Measurements from ENCODE around the gene SLC12A9. TPM values are rescaled to one million over a fixed set of nuclear protein-coding genes. Genes with fewer than 3 reads are reported as not detected.

Gene SLC12A9
- total and polyA plus RNA-seq, 4 experiments from 2014 or later = 7.0 to 64.6 (median 36.4) TPM

DNA sequence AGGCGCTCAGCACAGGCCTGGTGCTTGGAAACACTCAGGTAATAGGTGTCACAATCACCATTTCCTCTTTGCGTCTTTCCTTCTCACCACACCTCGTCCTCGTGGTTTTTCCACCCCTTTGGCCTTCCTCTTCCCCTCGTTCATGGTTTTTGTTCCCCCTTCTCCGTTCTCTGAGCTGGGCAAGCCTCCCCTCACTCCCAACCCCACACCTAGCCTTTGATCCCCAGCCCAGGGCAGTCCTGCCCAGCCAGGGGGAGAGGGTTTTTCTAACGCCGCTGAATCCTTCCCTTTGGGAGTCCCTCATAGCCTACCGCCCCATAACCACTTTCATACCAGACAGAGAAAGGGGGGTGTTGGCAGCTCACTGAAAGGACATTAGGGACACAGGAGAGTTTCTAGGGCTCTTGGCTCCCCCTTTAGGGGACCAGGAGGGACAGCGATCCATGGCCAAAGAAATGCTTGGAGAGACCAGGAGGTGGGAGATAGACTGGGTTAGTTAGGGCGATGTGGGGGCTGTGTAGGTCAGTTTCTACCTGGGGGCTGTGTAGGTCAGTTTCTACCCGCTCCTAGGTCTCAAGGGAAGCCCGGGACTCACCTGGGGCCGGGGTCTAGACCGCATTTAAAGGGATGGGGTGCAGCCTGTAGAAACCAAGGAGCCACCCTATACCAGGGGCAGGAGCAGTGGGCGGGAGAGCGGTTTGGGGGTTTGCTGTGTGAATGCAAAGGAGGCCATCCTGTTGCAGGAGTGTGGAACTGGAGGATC is 26.6 kb upstream of the SLC12A9 start:
- Mint-ChIP-seq H3K4me1 (peaks cover 14 to 25% (median 21%) of the 10 kb centered on the region in 4 donors), H3K27me3 (peaks cover 25 to 28% of the 10 kb centered on the region in 2 donors), H3K4me3 (peak overlapping the region; percentile 68 to 89 (median 74)), H3K36me3 (peaks cover 0 to 4% of the 10 kb centered on the region in 2 donors), H3K9me3 (peaks cover 0 to 6% (median 0%) of the 10 kb centered on the region in 8 donors), H3K27ac (no peak overlapping the region)
- H3K4me3 ChIP-seq (ENCODE audit: low read length in 2 of 2) = no peak overlapping the region
- DNase-seq = no peak
- H3K4me1 ChIP-seq (ENCODE audit: insufficient read depth, low read length) = peaks cover 13% of the 10 kb centered on the region
- CTCF ChIA-PET (ENCODE audit: partially characterized antibody) = no interaction called here
- no peaks in the 10 kb centered on the region for H3K9me3 ChIP-seq (ENCODE audit: control insufficient read depth in 1 of 2, low read length in 2 of 2)
- H3K27me3 ChIP-seq (ENCODE audit: insufficient read depth, low read length) = peaks cover 4% of the 10 kb centered on the region
- H3K27ac ChIP-seq (ENCODE audit: low read depth, low read length) = no peak overlapping the region
- POLR2A ChIA-PET (ENCODE audit: partially characterized antibody) = no interaction called here
- H3K36me3 ChIP-seq (ENCODE audit: insufficient read depth, low read length) = no peaks in the 10 kb centered on the region
- intact Hi-C loops (cut with micrococcal nuclease) = no loop called here

DNA sequence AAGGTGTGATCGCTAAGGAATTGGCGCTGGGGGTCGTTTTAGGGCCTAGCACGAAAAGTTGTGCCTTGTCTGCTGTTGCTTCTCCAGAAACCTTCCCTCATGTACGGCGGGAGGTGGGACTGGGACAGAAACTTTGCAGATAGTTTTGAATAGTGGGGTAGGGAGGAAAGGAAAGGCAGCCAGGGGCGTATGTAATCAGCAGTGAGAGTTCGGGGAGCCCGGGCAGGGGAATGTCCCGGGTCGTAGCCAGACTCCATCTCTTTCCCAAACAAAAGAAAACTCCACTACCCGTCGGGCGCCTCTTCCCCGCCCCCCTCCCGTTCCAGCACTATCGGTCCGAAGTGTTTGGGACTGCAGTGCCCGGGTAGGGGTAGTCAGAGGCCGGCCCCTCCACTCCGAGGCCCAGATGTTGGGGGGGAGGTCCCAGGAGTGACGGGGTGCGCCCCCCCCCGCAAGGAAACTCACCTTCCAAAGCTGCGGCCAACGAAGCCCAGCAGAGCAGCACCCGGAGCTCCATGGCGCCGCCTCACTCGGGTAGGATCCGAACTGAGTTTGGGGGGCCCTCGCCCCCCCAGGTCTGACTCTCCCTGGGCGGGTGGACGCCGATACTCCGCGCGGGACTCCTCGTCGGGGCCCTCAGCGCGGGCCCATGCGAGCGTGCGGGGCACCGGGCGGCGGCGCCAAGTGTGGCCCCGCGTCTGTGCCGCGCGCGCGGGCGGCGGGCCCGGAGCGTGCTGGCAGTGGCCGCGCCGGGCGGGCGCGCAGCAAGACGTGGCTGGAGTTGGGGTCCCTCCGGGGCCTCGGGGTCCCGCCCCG is 25.8 kb upstream of the SLC12A9 start:
- Mint-ChIP-seq H3K4me1 (peaks cover 14 to 25% (median 21%) of the 10 kb centered on the region in 4 donors), H3K4me3 (peak overlapping the region; percentile 68 to 89 (median 74)), H3K36me3 (peaks cover 0 to 4% of the 10 kb centered on the region in 2 donors), H3K9me3 (peaks cover 0 to 8% (median 0%) of the 10 kb centered on the region in 8 donors), H3K27ac (peak overlapping the region in 1 of 7 donors; percentile 48), H3K27me3 (peaks cover 25 to 29% of the 10 kb centered on the region in 2 donors)
- ChIA-PET CTCF (ENCODE audit: partially characterized antibody) (no interaction called here), POLR2A (ENCODE audit: partially characterized antibody) (interaction anchor here (0.7 to 1.2 kb wide), 2 partner anchors 16 to 810 kb away, joined by 3 read pairs; no protein-coding TSS in a partner anchor)
- Histone ChIP-seq H3K4me3 (ENCODE audit: low read length in 2 of 2) (no peak overlapping the region), H3K27me3 (ENCODE audit: insufficient read depth, low read length) (peaks cover 4% of the 10 kb centered on the region), H3K4me1 (ENCODE audit: insufficient read depth, low read length) (peaks cover 13% of the 10 kb centered on the region), H3K9me3 (ENCODE audit: control insufficient read depth in 1 of 2, low read length in 2 of 2) (no peaks in the 10 kb centered on the region), H3K27ac (ENCODE audit: low read depth, low read length) (no peak overlapping the region), H3K36me3 (ENCODE audit: insufficient read depth, low read length) (no peaks in the 10 kb centered on the region)
- no peak for DNase-seq
- intact Hi-C loops (cut with micrococcal nuclease) = no loop called here

DNA sequence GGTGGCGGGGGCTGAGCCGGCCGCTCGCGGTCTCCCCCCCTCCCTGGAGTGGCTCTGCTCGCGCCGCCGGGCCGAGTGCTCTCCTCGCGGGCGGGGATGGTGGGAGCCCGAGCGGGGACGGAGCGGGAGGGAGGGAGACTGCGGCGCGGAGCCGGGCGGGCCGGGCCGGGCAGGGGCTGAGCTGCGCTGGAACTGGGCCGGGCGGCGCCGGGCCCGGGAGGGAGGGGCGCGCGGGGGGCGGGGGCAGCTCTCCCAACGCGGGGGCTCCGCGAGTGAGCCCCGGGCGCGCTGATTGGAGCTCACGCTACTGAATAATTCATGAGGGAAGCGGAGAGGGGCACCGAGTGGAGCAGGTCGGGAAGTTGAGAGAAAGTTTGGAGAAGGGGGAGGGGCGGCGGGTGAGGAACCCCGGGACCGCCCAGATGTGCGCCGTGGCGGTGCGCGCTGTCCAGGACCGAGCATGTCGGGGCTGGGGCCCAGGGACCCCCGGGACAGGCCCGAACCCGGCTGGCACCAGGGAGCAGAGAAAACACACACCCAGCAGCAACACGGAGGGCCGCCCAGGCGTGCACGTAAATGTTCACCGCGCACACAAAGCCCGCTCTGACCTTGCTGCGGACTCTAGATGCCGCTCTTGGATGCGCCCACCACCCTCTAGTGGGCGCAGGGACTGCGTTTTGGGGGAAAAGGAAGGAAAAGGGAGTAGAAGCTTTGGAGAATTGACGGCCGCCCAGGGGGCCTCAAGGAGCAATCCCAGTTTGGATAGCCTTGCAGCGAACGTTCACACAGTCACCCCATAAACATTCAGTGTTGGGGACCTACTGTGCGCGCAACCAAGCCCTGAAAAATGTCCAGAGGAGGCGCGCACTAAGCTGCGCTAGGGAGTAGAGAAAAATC is 24.9 kb upstream of the SLC12A9 start, which contains the start of gene EPHB4:
EPHB4 (minus strand) TSS at position 194 of the 897 bp plus-strand sequence. CDS start 493 bp downstream, outside the sequence.
- POLR2A ChIA-PET (ENCODE audit: partially characterized antibody) = interaction anchor here (0.7 to 1.2 kb wide), 2 partner anchors 16 to 811 kb away, joined by 3 read pairs; no protein-coding TSS in a partner anchor
- Mint-ChIP-seq H3K27ac (peak within 1 kb of the TSS in 3 of 7 donors; percentile 8 to 53 (median 48)), H3K4me3 (peak within 1 kb of the TSS; percentile 68 to 89 (median 77)), H3K9me3 (peaks cover 0 to 8% (median 0%) of the 10 kb centered on the region in 8 donors), H3K36me3 (peaks cover 0 to 4% of the 10 kb centered on the region in 2 donors), H3K4me1 (peaks cover 14 to 25% (median 21%) of the 10 kb centered on the region in 4 donors), H3K27me3 (peaks cover 25 to 30% of the 10 kb centered on the region in 2 donors)
- Histone ChIP-seq H3K4me1 (ENCODE audit: insufficient read depth, low read length) (peaks cover 13% of the 10 kb centered on the region), H3K36me3 (ENCODE audit: insufficient read depth, low read length) (no peaks in the 10 kb centered on the region), H3K4me3 (ENCODE audit: low read length in 2 of 2) (peak within 1 kb of the TSS in 1 of 2 donors; percentile 57), H3K27ac (ENCODE audit: low read depth, low read length) (no peak within 1 kb of the TSS), H3K9me3 (ENCODE audit: control insufficient read depth in 1 of 2, low read length in 2 of 2) (no peaks in the 10 kb centered on the region), H3K27me3 (ENCODE audit: insufficient read depth, low read length) (peaks cover 4% of the 10 kb centered on the region)
- intact Hi-C loops (cut with micrococcal nuclease) = no loop called here
- CTCF ChIA-PET (ENCODE audit: partially characterized antibody) = no interaction called here
- DNase-seq = no peak

DNA sequence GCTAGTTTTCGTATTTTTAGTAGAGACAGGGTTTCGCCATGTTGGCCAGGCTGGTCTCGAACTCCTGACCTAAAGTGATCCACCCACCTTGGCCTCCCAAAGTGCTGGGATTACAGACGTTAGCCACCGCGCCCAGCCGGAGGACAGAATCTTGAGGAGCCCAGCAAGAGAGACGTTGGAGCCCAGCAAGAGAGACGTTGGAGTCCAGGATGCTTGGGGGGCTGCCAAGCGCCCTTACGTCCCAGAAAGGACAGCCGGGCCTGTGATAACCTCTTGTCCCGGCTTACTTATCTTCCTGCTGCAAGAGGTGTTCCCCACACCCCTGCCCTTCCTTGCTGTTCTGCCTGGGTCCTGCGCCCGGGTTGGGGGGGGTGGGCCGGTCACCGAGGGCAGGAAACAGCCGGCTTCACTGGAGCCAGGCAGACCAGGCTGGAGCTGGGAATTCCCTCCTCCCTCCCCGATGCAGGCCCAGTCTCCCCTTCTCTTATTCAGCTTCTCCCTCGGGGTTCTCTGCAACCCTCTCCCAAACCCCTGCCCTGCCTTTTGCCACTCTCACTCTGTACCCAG is 23.3 kb upstream of the SLC12A9 start:
- peak overlapping the region in 1 of 8 donors; percentile 22 for H3K4me3 Mint-ChIP-seq
- H3K4me1 ChIP-seq (ENCODE audit: insufficient read depth, low read length) = peaks cover 13% of the 10 kb centered on the region
- peaks cover 0 to 4% of the 10 kb centered on the region in 2 donors for H3K36me3 Mint-ChIP-seq
- ChIA-PET POLR2A (ENCODE audit: partially characterized antibody) (no interaction called here), CTCF (ENCODE audit: partially characterized antibody) (no interaction called here)
- no peak overlapping the region for H3K27ac ChIP-seq (ENCODE audit: low read depth, low read length)
- H3K4me1 Mint-ChIP-seq = peaks cover 14 to 29% (median 21%) of the 10 kb centered on the region in 4 donors
- H3K9me3 Mint-ChIP-seq = peaks cover 0 to 8% (median 0%) of the 10 kb centered on the region in 8 donors
- no peak overlapping the region for H3K27ac Mint-ChIP-seq
- no peak for DNase-seq
- intact Hi-C loops (cut with micrococcal nuclease) = no loop called here
- no peaks in the 10 kb centered on the region for H3K9me3 ChIP-seq (ENCODE audit: control insufficient read depth in 1 of 2, low read length in 2 of 2)
- no peak overlapping the region for H3K4me3 ChIP-seq (ENCODE audit: low read length in 2 of 2)
- peaks cover 4% of the 10 kb centered on the region for H3K27me3 ChIP-seq (ENCODE audit: insufficient read depth, low read length)
- H3K36me3 ChIP-seq (ENCODE audit: insufficient read depth, low read length) = no peaks in the 10 kb centered on the region
- H3K27me3 Mint-ChIP-seq = peaks cover 22 to 28% of the 10 kb centered on the region in 2 donors

DNA sequence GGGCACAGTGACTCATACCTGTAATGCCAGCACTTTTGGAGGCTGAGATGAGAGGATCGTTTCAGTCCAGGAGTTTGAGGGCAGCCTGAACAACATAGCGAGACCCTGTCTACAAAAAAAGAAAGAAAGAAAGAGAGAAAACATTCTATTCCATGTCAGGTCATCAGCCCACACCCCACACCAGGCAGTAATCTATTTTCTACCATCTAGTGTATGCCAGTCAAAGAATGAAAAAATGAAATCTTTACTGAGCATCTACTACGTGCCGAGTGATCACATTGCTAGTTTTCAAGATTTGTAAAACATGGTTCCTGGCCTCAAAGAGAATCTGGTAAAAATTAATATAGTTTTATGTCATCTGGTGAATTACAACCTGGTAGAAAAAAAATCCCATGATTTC is 22.1 kb upstream of the SLC12A9 start:
- Histone ChIP-seq H3K27ac (ENCODE audit: low read depth, low read length) (no peak overlapping the region), H3K4me1 (ENCODE audit: insufficient read depth, low read length) (peaks cover 13% of the 10 kb centered on the region), H3K27me3 (ENCODE audit: insufficient read depth, low read length) (peaks cover 4% of the 10 kb centered on the region), H3K9me3 (ENCODE audit: control insufficient read depth in 1 of 2, low read length in 2 of 2) (no peaks in the 10 kb centered on the region), H3K36me3 (ENCODE audit: insufficient read depth, low read length) (no peaks in the 10 kb centered on the region), H3K4me3 (ENCODE audit: low read length in 2 of 2) (no peak overlapping the region)
- peaks cover 14 to 30% (median 20%) of the 10 kb centered on the region in 4 donors for H3K4me1 Mint-ChIP-seq
- no peak overlapping the region for H3K4me3 Mint-ChIP-seq
- no peak for DNase-seq
- POLR2A ChIA-PET (ENCODE audit: partially characterized antibody) = no interaction called here
- peaks cover 0 to 8% (median 0%) of the 10 kb centered on the region in 8 donors for H3K9me3 Mint-ChIP-seq
- CTCF ChIA-PET (ENCODE audit: partially characterized antibody) = no interaction called here
- H3K27ac Mint-ChIP-seq = no peak overlapping the region
- peaks cover 0 to 2% of the 10 kb centered on the region in 2 donors for H3K36me3 Mint-ChIP-seq
- H3K27me3 Mint-ChIP-seq = peaks cover 20 to 26% of the 10 kb centered on the region in 2 donors
- intact Hi-C loops (cut with micrococcal nuclease) = no loop called here

DNA sequence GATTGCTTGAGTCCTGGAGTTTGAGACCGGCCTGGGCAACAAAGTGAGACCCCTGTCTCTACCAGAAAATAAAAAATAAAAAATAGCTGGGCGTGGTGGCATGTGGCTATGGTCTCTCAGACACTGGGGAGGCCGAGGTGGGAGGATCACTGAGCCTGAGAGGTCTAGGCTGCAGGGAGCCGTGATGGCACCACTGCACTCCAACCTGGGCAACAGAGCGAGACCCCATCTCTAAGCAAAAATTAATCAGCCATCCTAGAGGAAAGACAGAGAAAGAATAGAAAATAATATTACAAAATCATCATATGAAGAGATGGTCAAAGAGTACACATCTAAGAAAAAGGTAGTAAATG is 20.3 kb upstream of the SLC12A9 start:
- Mint-ChIP-seq H3K4me1 (peaks cover 7 to 29% (median 12%) of the 10 kb centered on the region in 4 donors), H3K4me3 (no peak overlapping the region), H3K27me3 (peaks cover 9 to 15% of the 10 kb centered on the region in 2 donors), H3K36me3 (no peaks in the 10 kb centered on the region), H3K9me3 (peaks cover 0 to 2% (median 0%) of the 10 kb centered on the region in 8 donors), H3K27ac (peak overlapping the region in 1 of 7 donors; percentile 17)
- Histone ChIP-seq H3K9me3 (ENCODE audit: control insufficient read depth in 1 of 2, low read length in 2 of 2) (no peaks in the 10 kb centered on the region), H3K4me1 (ENCODE audit: insufficient read depth, low read length) (peaks cover 19% of the 10 kb centered on the region), H3K4me3 (ENCODE audit: low read length in 2 of 2) (no peak overlapping the region), H3K36me3 (ENCODE audit: insufficient read depth, low read length) (no peaks in the 10 kb centered on the region), H3K27me3 (ENCODE audit: insufficient read depth, low read length) (peaks cover 4% of the 10 kb centered on the region), H3K27ac (ENCODE audit: low read depth, low read length) (no peak overlapping the region)
- intact Hi-C loops (cut with micrococcal nuclease) = no loop called here
- ChIA-PET POLR2A (ENCODE audit: partially characterized antibody) (no interaction called here), CTCF (ENCODE audit: partially characterized antibody) (interaction anchor here (1.7 to 2.1 kb wide), 2 partner anchors 16 to 20 kb away, joined by 5 to 9 read pairs; partner anchors contain the start of gene SLC12A9)
- DNase-seq = no peak

All from CD4-positive, alpha-beta memory T cell (primary cell).